ENCODE measurements around the gene TSPEAR. TPM values are rescaled to one million over a fixed set of nuclear protein-coding genes. Genes with fewer than 3 reads are reported as not detected.
A peak's percentile ranks its signal among the peaks of the same experiment; 100 is the strongest.

TSPEAR gene
- total RNA-seq, 2 donors from 2014 or later: not detected

- DNase-seq: no peak
- Mint-ChIP-seq H3K27me3 (peaks cover 8% of the 10 kb centered on the region), H3K36me3 (ENCODE audit: low read depth) (peaks cover 3% of the 10 kb centered on the region), H3K4me3 (no peak overlapping the region), H3K4me1 (peaks cover 8% of the 10 kb centered on the region), H3K27ac (no peak overlapping the region)
- no peak for ATAC-seq
- H3K9me3 ChIP-seq (ENCODE audit: control insufficient read depth, low read length, poor library complexity, severe bottlenecking): no peaks in the 10 kb centered on the region
Observed at GRCh38 chr21:44531606-44532564, 179.5 kb downstream of the TSPEAR start.

GRCh38 chr21:44530903-44531605, 180.3 kb downstream of the TSPEAR start:
- Mint-ChIP-seq H3K4me1 (peaks cover 8% of the 10 kb centered on the region), H3K36me3 (ENCODE audit: low read depth) (peaks cover 3% of the 10 kb centered on the region)
- DNase-seq: no peak

GRCh38 chr21:44530221-44530902, 181.0 kb downstream of the TSPEAR start:
- Mint-ChIP-seq H3K27ac (no peak overlapping the region), H3K36me3 (ENCODE audit: low read depth) (peaks cover 3% of the 10 kb centered on the region), H3K4me1 (peaks cover 8% of the 10 kb centered on the region), H3K4me3 (no peak overlapping the region), H3K27me3 (peaks cover 8% of the 10 kb centered on the region)
- no peaks in the 10 kb centered on the region for H3K9me3 ChIP-seq (ENCODE audit: control insufficient read depth, low read length, poor library complexity, severe bottlenecking)
- ATAC-seq: no peak
- no peak for DNase-seq

More at GRCh38 chr21:44530903-44531605, 180.3 kb downstream of the TSPEAR start:
- no peak for ATAC-seq
- Mint-ChIP-seq H3K27me3 (peaks cover 8% of the 10 kb centered on the region), H3K4me3 (no peak overlapping the region), H3K27ac (no peak overlapping the region)
- H3K9me3 ChIP-seq (ENCODE audit: control insufficient read depth, low read length, poor library complexity, severe bottlenecking): no peaks in the 10 kb centered on the region

- Mint-ChIP-seq H3K36me3 (ENCODE audit: low read depth) (peaks cover 3% of the 10 kb centered on the region), H3K4me1 (peaks cover 8% of the 10 kb centered on the region), H3K27me3 (peaks cover 8% of the 10 kb centered on the region), H3K4me3 (no peak overlapping the region), H3K27ac (no peak overlapping the region)
- ATAC-seq (no peak), DNase-seq (no peak)
- no peaks in the 10 kb centered on the region for H3K9me3 ChIP-seq (ENCODE audit: control insufficient read depth, low read length, poor library complexity, severe bottlenecking)
Observed at GRCh38 chr21:44529503-44530125, 181.8 kb downstream of the TSPEAR start.

GRCh38 chr21:44529011-44529421, 182.4 kb downstream of the TSPEAR start:
- H3K4me1 Mint-ChIP-seq: peaks cover 8% of the 10 kb centered on the region
- peaks cover 8% of the 10 kb centered on the region for H3K27me3 Mint-ChIP-seq
- DNase-seq: no peak
- ATAC-seq: no peak
- no peaks in the 10 kb centered on the region for H3K9me3 ChIP-seq (ENCODE audit: control insufficient read depth, low read length, poor library complexity, severe bottlenecking)
- H3K4me3 Mint-ChIP-seq: no peak overlapping the region
- H3K36me3 Mint-ChIP-seq (ENCODE audit: low read depth): peaks cover 3% of the 10 kb centered on the region
- H3K27ac Mint-ChIP-seq: no peak overlapping the region

- ATAC-seq: no peak
Observed at GRCh38 chr21:44528634-44528995, 182.8 kb downstream of the TSPEAR start.

GRCh38 chr21:44527983-44528633, 183.3 kb downstream of the TSPEAR start:
- H3K4me3 Mint-ChIP-seq: no peak overlapping the region
- no peaks in the 10 kb centered on the region for H3K9me3 ChIP-seq (ENCODE audit: control insufficient read depth, low read length, poor library complexity, severe bottlenecking)
- peaks cover 8% of the 10 kb centered on the region for H3K4me1 Mint-ChIP-seq
- peaks cover 8% of the 10 kb centered on the region for H3K27me3 Mint-ChIP-seq
- H3K36me3 Mint-ChIP-seq (ENCODE audit: low read depth): peaks cover 3% of the 10 kb centered on the region
- no peak for ATAC-seq
- no peak overlapping the region for H3K27ac Mint-ChIP-seq
- DNase-seq: peak in 1 of 3 donors; percentile 1

More at GRCh38 chr21:44528634-44528995, 182.8 kb downstream of the TSPEAR start:
- no peaks in the 10 kb centered on the region for H3K9me3 ChIP-seq (ENCODE audit: control insufficient read depth, low read length, poor library complexity, severe bottlenecking)
- Mint-ChIP-seq H3K4me3 (no peak overlapping the region), H3K36me3 (ENCODE audit: low read depth) (peaks cover 3% of the 10 kb centered on the region), H3K4me1 (peaks cover 8% of the 10 kb centered on the region), H3K27me3 (peaks cover 8% of the 10 kb centered on the region), H3K27ac (no peak overlapping the region)
- peak in 1 of 3 donors; percentile 2 for DNase-seq

GRCh38 chr21:44527156-44527982, 184.0 kb downstream of the TSPEAR start:
- H3K9me3 ChIP-seq (ENCODE audit: control insufficient read depth, low read length, poor library complexity, severe bottlenecking): no peaks in the 10 kb centered on the region
- no peak for ATAC-seq
- H3K4me3 Mint-ChIP-seq: no peak overlapping the region
- H3K4me1 Mint-ChIP-seq: peaks cover 8% of the 10 kb centered on the region
- H3K27me3 Mint-ChIP-seq: peaks cover 7% of the 10 kb centered on the region
- H3K27ac Mint-ChIP-seq: no peak overlapping the region
- H3K36me3 Mint-ChIP-seq (ENCODE audit: low read depth): peaks cover 3% of the 10 kb centered on the region
- peak in 1 of 3 donors; percentile 4 for DNase-seq

- Mint-ChIP-seq H3K27ac (no peak overlapping the region), H3K27me3 (no peaks in the 10 kb centered on the region)
- no peak for ATAC-seq
Observed at GRCh38 chr21:44526096-44526997, 185.0 kb downstream of the TSPEAR start.

GRCh38 chr21:44525391-44526095, 185.8 kb downstream of the TSPEAR start:
- DNase-seq (no peak), ATAC-seq (no peak)
- H3K9me3 ChIP-seq (ENCODE audit: control insufficient read depth, low read length, poor library complexity, severe bottlenecking): no peaks in the 10 kb centered on the region
- Mint-ChIP-seq H3K4me3 (no peak overlapping the region), H3K27me3 (peaks cover 1% of the 10 kb centered on the region), H3K36me3 (ENCODE audit: low read depth) (peaks cover 3% of the 10 kb centered on the region), H3K27ac (no peak overlapping the region), H3K4me1 (peaks cover 8% of the 10 kb centered on the region)

More at GRCh38 chr21:44526096-44526997, 185.0 kb downstream of the TSPEAR start:
- Mint-ChIP-seq H3K4me1 (peaks cover 8% of the 10 kb centered on the region), H3K4me3 (no peak overlapping the region), H3K36me3 (ENCODE audit: low read depth) (peaks cover 3% of the 10 kb centered on the region)
- peak in 1 of 3 donors; percentile 0 for DNase-seq
- no peaks in the 10 kb centered on the region for H3K9me3 ChIP-seq (ENCODE audit: control insufficient read depth, low read length, poor library complexity, severe bottlenecking)
